CD4-positive, alpha-beta T cell treated with Interleukin-15 for 1 hour (primary cell): ENCODE results near the gene SPDYE3.
A peak's percentile ranks its signal among the peaks of the same experiment; 100 is the strongest.
"Not testable (repeated sequence)": the region's sequence is repeated elsewhere in the genome, so short reads cannot be mapped to it uniquely, and the experiment has no call there.

Experiments used
- DNase-seq: peaks from one replicate; pipeline ENCODE4 v3.0.0-alpha.2; 2020

The SPDYE3 gene

GRCh38 chr7:100288258-100288657 is 19.2 kb upstream of the SPDYE3 start:
- not testable (repeated sequence) for DNase-seq

DNA sequence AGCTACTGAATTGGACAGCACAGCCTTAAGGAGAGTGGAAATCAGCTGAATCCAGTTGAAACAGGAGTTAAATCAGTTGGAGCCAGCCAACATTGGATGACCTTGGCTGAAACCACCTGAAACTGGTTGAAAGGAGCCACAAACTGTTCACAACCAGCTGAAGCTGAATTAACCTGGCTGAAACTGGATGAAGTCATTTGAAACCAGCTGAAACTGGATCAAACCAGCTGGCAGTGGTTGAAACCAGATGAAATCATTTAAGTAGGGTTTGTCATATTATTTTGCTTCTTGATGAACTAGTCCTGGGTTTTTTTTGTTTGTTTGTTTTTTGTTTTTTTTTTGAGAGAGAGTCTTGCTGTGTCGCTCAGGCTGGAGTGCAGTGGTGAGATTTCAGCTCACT is 15.3 kb upstream of the SPDYE3 start:
- not testable (repeated sequence) for DNase-seq

DNA sequence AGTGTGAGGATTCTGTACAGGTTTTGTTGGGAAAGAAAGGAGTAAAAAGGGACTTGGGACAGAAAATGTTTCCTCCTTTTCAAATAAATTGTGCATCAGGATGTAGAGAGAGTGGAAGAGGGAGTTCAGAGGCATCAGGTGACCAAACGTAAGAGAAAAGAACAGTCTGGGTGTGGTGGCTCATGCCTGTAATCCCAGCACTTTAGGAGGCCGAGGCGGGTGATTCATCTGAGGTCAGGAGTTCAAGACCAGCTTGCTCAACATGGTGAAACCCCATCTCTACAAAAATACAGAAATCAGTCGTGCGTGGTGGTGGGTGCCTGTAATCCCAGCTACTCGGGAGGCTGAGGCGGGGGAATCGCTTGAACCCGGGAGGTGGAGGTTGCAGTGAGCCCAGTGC is 12.2 kb upstream of the SPDYE3 start:
- not testable (repeated sequence) for DNase-seq

DNA sequence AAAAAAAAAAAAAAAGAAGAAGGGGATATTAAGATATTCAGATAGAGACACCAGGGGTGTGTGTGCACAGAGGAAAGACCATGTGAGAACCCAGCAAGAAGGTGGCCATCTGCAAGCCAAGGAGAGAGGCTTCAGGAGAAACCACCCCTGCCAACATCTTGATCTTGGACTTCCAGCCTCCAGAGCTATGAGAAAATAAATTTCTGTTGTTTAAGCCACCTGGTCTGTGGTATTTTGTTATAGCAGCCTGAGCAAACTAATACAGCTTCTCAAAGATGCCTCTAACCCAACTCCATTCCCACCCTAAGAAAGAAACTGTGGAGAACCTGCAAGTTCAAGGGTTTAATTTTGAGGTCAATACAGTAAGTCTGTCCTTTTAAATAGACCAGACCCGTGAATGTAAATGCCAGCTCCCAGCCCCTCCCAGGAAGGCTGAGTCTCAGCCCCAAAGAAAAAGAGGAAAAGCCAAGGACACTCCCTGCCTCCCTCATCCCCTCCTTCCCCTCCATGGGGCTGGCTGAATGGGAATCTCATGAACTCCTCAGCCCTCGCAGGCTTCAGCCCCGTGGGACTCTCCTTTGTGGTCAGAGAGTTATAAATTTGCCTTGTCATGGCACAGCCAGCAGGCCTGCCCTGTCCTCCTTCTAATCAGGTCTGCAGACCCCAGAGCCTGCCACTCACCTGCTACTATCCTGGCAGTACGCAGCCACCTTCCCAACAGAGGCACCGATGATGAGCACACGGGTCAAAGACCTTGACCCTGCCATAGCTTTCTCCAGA is 9.5 kb upstream of the SPDYE3 start:
- not testable (repeated sequence) for DNase-seq

- DNase-seq, result not testable (repeated sequence)
These were observed 8.9 kb upstream of the SPDYE3 start for GRCh38 chr7:100298632-100298895.

DNA sequence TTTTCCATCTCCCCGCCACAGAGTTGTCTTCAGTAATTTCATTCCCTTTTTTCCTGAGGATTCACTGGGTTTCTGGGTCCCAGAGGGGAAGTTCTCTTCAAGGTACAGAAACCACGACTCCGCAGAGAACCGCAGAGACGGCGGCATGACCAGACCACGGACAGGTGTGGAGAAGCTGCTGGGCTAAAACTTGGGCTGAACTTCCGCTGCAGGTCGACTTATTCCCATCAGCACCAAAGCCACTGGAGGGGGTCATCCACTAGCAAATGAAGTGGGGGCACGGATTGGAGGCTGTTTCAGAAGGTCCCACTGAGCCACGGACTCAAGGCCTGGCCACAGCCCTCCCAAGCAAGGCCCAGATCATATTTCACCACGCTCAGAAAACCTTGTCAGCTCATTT is 3.0 kb upstream of the SPDYE3 start:
- not testable (repeated sequence) for DNase-seq

- DNase-seq, result not testable (repeated sequence)
These were observed 10.8 kb downstream of the SPDYE3 start for GRCh38 chr7:100318329-100318728.

DNA sequence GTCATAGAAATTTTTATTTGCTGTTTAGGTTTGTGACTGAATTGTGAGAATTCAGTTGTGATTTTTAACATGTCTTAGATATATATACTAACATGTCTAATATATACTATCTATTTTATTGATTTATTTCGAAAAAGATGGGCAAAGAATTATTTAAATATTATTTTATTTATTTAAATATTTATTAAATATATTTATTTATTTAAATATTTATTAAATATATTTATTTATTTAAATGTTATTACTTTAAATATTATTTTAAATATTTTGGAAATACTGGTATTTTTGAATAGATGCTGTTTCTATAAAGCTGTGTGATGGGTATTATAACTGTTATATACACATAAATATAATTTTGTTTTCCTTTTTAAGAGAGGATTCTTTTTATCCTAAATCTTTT is 14.1 kb downstream of the SPDYE3 start:
- not testable (repeated sequence) for DNase-seq

GRCh38 chr7:100324194-100324593 is 16.7 kb downstream of the SPDYE3 start:
- DNase-seq, result not testable (repeated sequence)

DNA sequence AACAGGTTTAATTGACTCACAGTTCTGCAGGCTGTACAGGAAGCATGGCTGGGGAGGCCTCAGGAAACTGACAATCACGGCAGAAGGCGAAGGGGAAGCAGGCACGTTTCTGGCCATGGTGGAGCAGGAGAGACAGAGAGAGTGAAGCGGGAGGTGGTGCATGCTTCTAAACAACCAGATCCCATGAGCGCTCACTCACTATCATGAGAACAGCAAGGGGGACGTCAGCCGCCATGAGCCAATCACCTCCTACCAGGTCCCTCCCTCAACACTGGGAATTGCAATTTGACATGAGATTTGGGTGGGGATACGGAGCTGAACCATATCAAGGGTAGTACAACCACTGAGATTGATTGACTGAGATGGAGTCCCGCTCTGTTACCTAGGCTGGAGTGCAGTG is 18.2 kb downstream of the SPDYE3 start:
- not testable (repeated sequence) for DNase-seq

GRCh38 chr7:100326914-100327313 is 19.4 kb downstream of the SPDYE3 start:
- not testable (repeated sequence) for DNase-seq

DNA sequence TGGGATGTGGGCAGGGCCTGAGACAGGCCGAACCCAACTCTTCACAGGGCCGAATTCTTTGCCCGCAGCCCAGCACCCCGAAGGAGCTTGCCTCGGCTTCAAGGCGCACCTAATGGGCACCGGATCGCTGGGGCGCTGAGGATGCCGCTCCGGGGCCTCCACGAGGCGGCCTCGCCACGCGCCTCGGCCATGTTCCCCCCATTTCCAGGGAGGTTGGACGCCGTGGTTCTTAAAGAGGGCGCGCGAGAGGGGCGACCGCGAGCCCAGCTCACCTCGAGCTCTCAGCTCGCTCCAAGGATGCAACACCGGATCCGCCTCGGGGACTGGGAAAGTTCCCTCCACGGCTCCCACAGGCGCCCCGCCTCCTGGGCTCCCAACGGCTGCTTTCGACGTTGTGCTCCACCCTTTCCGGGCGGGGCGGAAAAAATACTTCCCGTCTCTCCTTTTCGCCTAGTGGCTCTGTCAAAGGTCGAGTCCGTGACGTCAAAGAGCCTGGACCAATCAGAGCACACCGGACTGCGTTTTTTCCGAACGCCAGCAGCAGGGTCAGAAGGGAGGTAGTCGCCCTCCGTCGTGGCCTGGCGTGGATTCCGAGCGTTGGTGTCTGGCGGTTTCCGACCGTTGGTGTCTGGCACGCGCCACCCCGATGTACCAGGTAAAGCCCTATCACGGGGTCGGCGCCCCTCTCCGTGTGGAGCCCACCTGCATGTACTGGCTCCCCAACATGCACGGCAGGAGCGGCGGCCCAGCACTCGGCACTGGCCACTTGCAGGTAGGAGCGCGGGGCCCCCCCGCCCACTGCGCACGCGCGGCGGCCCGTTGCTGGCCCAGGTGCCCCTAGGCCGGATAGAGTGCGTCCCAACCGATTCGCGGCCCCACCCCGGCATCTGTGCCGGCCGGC is 28.3 kb downstream of the SPDYE3 start:
- DNase-seq, result peak; percentile 93

DNA sequence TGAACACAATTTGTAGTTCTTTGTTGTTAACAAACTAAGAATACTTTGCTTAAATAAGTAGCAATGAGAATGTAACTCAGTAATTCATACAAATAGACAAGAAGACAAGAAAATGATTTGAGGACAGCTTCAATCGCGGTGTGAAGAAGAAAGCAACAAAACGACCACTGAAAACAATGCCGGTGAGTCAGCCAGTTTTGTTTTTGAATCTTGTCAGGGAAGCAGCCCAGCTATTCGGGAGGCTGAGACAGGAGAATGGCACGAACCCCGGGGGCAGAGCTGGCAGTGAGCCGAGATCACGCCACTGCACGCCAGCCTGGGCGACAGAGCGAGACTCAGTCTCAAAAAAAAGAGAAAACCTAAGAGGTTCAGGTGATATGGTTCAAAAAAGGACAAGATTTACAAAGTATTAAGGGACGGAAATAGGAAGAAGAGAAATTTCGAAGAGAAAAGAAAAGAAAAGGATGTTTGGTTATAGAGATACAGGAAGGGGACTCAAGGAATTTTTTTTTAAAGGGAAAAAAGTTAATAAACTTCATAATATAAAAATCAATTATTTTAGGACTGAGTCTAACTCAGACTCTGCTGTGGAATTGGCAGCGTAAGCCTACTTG is 30.7 kb downstream of the SPDYE3 start:
- DNase-seq, result not testable (repeated sequence)

DNA sequence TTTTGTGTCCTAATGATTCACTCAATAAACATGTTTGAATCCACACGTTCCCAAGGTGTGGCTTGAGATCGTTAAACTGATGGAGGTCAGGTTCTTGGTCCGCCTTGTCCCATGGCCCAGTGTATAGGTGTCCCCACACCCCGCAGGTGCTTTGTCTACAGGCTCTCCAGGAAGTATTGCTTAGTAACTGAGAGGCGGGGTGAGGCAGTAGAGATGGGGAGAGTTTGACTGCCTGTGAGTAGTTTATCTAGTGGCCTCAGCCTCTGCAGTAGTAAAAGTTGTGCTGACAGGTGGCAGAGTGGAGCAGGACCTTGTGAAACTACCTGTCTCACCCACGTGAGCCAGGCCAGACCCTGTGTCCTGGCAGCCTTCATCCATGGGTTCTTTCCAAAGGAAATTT is 33.8 kb downstream of the SPDYE3 start:
- DNase-seq, result not testable (repeated sequence)

DNA sequence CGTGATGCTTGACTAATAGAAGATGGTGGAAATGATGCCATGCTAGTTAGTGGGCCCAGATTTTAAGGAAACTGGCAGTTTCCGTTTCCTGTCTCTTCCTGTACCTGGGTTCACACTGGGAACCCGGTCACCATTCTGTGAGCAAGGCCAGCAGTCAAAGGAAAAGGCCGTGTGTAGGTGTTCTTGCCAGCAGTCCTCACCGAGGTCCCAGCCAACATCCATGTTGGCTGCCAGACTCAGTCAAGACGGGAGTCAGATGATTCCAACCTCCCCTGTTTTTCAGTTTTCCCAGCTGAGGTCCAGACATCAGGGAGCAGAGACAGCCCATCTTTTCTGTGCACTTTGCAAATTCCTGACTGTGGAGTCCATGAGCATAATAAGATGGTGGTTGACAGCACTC is 35.3 kb downstream of the SPDYE3 start:
- DNase-seq, result no peak

DNA sequence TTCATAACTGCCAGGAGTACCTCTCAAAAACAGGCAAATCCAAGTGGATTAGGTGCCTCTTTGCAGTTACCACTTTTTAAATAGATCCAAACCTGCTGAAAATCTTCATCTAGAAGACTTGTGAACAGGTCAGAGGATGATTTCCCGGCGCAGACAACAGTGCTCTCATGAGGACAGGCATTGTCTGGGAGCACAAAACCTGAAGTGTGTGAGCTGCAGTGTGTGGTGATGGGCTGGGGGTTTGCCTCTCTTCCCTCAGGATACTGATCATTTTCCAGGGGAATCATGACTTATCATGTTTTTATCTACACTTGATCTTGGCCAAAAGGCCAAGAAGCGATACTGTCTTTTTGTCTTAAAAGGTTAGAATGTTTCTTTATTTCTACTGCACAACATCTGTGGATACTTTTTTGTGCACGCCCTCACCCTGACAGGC is 36.6 kb downstream of the SPDYE3 start:
- not testable (repeated sequence) for DNase-seq

- DNase-seq, result peak; percentile 95
These were observed 37.2 kb downstream of the SPDYE3 start for GRCh38 chr7:100344560-100345287.

DNA sequence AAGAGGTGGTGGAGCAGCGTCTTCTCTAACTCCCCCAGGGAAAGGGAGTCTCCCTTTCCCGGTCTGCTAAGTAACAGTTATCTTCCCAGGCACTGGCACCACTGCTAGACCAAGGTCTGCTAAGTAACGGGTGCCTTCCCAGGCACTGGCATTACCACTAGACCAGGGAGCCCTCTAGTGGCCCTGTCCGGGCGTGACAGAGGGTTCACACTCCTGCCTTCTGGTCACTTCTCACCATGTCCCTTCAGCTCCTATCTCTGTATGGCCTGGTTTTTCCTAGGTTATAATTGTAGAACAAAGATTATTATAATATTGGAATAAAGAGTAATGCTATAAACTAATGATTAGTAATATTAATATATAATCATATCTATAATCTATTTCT is 37.8 kb downstream of the SPDYE3 start:
- peak; percentile 78 for DNase-seq

DNA sequence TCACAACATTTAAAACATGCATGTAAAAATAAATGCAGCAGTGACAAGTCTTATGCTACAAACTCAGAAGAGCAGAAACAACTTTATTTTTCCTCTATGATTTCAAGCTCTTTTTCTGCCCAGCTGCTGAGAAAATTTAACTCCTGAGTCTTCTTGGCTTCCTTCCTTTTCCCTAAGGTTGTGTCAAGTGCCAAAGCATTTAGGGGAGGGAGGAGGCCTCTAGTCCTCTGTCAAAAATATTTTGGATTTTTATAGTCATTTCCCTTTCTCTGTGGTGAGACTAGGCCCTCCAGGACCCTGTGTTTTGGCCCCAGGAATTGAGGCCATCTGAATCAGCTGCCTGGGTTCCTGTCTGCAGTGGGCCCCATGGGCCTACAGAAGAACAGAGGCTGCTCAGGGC is 39.4 kb downstream of the SPDYE3 start:
- DNase-seq, result no peak

GRCh38 chr7:100348805-100349204 is 41.3 kb downstream of the SPDYE3 start:
- DNase-seq, result no peak

- DNase-seq, result no peak
These were observed 42.3 kb downstream of the SPDYE3 start for GRCh38 chr7:100349757-100350156.

GRCh38 chr7:100351657-100352058 is 44.2 kb downstream of the SPDYE3 start:
- no peak for DNase-seq

- not testable (repeated sequence) for DNase-seq
These were observed 44.8 kb downstream of the SPDYE3 start for GRCh38 chr7:100352230-100352781.
